Ishikawa (cell line): ENCODE results near the gene IGF2BP3.

Experiments
- CEBPB ChIP-seq: IDR thresholded peaks from 2 replicates; pipeline ENCODE4 v1.6.1; 2012
- CREB1 ChIP-seq: IDR thresholded peaks from 2 replicates; pipeline ENCODE4 v1.6.1; 2012; ENCODE audit warnings: low read depth
- EGR1 ChIP-seq: IDR thresholded peaks from 2 replicates; pipeline ENCODE4 v1.6.1; 2012
- EP300 ChIP-seq: IDR thresholded peaks from 2 replicates; pipeline ENCODE4 v1.6.1; 2012; ENCODE audit warnings: borderline replicate concordance
- FOXM1 ChIP-seq: IDR thresholded peaks from 2 replicates; pipeline ENCODE4 v1.6.1; 2012; ENCODE audit warnings: low read depth, borderline replicate concordance
- NFIC ChIP-seq: IDR thresholded peaks from 2 replicates; pipeline ENCODE4 v1.6.1; 2012
- RAD21 ChIP-seq: IDR thresholded peaks from 2 replicates; pipeline ENCODE4 v1.6.1; 2012; ENCODE audit warnings: low read depth
- TAF1 ChIP-seq: IDR thresholded peaks from 2 replicates; pipeline ENCODE4 v1.6.1; 2012; ENCODE audit warnings: low read depth, mild to moderate bottlenecking
- TCF12 ChIP-seq: IDR thresholded peaks from 2 replicates; pipeline ENCODE4 v1.6.1; 2012; ENCODE audit warnings: low read depth
- TEAD4 ChIP-seq: IDR thresholded peaks from 2 replicates; pipeline ENCODE4 v1.6.1; 2012
- YY1 ChIP-seq: IDR thresholded peaks from 2 replicates; pipeline ENCODE4 v1.6.1; 2012; ENCODE audit warnings: low read depth
- ZBTB7A ChIP-seq: IDR thresholded peaks from 2 replicates; pipeline ENCODE4 v1.6.1; 2012; ENCODE audit warnings: low read depth
- TF ChIP-seq, protein P1 (sequence below): IDR thresholded peaks from 2 replicates; pipeline ENCODE4 v1.6.1; 2012
- TF ChIP-seq, protein P2 (sequence below): IDR thresholded peaks from 2 replicates; pipeline ENCODE4 v1.6.1; 2012
- TF ChIP-seq, protein P3 (sequence below): IDR thresholded peaks from 2 replicates; pipeline ENCODE4 v1.6.1; 2012; ENCODE audit warnings: low read depth, mild to moderate bottlenecking

Gene IGF2BP3

DNA sequence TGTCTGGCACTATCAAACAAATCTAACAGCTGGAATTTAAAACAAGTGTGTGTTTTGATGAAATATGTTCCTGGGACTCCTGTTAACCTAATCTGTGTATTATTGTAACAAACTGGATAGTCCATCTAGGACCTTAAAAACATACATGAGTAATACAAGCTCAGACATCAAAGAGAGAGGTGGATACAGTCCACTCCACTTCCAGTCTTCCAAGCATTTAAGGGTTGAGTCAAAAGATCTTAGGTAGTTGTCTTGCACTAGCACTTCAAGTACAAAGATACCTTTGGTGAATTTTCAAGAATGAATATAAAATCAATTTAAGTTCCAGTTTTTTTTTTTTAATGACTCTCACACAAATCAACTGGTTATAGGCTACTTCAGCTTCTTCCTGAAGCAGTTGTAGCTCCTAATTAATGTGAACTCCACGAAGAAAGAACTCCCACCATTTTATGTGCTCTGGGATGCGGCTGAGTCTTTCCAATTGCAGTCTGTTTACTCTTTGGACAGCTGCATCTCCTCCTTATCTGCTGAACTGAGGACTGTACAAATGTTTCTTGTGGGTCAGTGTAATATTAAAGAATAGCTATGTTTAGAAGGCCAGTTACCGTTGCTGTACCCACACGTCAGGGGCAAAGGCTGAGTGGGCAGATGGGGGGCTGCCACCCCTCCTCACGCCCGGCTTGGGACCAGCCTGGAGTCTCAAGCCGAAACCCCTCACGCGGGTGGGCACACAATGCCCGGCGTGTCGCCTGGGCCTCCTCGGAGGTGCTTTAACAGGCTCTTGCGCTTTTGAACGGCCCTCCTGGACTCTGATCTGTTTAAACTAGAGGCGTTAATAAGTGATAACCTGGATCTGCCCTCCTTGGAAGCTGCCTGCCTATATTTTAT is 2.9 kb upstream of the IGF2BP3 start:
- TF ChIP-seq EP300: no peak
- no peak for TF ChIP-seq ZBTB7A
- TF ChIP-seq, protein P1, sequence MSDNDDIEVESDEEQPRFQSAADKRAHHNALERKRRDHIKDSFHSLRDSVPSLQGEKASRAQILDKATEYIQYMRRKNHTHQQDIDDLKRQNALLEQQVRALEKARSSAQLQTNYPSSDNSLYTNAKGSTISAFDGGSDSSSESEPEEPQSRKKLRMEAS: no peak
- no peak for TF ChIP-seq RAD21
- no peak for TF ChIP-seq EGR1
- TF ChIP-seq, protein P2, sequence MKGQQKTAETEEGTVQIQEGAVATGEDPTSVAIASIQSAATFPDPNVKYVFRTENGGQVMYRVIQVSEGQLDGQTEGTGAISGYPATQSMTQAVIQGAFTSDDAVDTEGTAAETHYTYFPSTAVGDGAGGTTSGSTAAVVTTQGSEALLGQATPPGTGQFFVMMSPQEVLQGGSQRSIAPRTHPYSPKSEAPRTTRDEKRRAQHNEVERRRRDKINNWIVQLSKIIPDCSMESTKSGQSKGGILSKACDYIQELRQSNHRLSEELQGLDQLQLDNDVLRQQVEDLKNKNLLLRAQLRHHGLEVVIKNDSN: no peak
- TF ChIP-seq NFIC: no peak
- no peak for TF ChIP-seq CREB1
- TF ChIP-seq TEAD4: no peak
- no peak for TF ChIP-seq FOXM1
- no peak; the same call in 1 of the 2 replicates for TF ChIP-seq TAF1
- no peak for TF ChIP-seq CEBPB
- TF ChIP-seq, protein P3, sequence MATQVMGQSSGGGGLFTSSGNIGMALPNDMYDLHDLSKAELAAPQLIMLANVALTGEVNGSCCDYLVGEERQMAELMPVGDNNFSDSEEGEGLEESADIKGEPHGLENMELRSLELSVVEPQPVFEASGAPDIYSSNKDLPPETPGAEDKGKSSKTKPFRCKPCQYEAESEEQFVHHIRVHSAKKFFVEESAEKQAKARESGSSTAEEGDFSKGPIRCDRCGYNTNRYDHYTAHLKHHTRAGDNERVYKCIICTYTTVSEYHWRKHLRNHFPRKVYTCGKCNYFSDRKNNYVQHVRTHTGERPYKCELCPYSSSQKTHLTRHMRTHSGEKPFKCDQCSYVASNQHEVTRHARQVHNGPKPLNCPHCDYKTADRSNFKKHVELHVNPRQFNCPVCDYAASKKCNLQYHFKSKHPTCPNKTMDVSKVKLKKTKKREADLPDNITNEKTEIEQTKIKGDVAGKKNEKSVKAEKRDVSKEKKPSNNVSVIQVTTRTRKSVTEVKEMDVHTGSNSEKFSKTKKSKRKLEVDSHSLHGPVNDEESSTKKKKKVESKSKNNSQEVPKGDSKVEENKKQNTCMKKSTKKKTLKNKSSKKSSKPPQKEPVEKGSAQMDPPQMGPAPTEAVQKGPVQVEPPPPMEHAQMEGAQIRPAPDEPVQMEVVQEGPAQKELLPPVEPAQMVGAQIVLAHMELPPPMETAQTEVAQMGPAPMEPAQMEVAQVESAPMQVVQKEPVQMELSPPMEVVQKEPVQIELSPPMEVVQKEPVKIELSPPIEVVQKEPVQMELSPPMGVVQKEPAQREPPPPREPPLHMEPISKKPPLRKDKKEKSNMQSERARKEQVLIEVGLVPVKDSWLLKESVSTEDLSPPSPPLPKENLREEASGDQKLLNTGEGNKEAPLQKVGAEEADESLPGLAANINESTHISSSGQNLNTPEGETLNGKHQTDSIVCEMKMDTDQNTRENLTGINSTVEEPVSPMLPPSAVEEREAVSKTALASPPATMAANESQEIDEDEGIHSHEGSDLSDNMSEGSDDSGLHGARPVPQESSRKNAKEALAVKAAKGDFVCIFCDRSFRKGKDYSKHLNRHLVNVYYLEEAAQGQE: no peak
- TF ChIP-seq YY1: no peak
- no peak for TF ChIP-seq TCF12

DNA sequence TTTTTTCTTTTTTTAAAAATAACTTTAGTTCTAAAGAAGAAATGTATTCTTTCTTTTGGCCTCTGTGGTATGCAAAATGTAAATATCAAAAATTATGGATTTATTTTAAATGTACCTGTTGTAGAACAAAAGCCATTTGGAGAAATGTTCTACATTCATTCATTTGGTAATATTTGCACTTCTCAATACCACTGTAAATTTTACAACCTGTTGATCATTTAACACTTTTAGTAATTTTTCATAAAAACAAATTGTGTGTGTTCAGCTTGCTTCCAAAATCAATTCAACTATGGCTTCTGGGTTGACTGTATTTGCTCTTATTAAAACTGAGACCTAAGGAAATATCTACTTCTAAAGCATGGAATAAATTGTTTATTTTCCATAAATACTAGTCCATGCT is 2.3 kb upstream of the IGF2BP3 start:
- TF ChIP-seq TAF1 (no peak), TEAD4 (no peak), FOXM1 (no peak)

DNA sequence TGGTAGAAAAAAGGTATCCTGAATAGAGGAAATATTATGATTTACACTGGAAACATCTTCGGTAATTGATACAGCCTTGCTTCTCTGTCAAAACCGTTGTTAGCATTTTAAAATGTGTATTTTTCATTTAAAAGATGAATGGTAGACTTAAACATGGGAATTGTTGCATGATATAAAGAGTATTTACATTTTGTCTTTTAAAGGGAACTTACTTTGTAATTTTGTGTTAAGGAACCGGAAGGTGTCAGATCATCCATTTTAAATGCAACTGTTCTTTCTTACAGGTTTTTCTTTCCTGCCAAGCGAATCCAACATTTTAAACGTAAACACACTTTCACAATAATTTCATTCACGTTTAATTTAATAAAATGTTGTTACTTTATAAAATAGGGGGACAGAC is 1.8 kb upstream of the IGF2BP3 start:
- no peak for TF ChIP-seq YY1
- no peak for TF ChIP-seq FOXM1
- TF ChIP-seq ZBTB7A: no peak

DNA sequence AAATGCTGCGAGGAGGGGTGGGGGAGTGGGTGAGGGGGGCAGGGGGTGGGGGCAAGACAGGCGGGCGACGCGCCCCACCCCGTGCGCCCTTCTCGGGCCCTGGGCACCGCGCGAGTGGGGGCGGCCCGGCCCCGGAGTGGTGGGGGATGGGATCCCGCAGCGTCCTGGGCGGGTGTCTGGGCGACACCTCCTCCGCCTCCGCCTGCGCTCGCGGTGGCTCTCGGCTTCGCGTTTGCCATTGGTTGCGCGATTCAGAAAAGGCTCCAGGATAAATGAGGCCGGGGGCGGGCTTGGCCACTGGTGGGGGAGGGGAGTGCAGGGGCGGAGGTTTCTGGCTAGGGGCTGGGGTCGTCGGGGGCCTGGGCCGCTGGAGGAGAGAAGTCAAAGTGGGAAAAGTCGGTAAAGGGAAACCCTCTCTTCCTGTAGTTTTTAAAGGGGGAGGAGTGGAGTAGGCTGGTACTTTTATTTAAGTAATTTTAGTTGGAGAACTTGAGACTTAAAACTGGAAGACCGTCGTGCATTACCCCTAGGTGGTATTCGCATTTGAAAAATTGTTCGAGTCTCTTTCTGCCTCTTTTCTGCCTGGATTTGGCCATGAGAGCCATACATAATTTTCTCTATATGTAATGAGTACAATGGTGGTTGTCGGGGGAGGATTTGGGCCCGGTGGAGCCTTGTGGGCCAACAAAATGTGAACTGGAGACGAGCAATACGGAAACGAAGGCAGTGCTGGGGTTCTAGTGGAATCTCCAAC is 992 bp upstream of the IGF2BP3 start:
- TF ChIP-seq EGR1 (peak; percentile 89), ZBTB7A (peak; percentile 88)
- TF ChIP-seq, protein P2: no peak

DNA sequence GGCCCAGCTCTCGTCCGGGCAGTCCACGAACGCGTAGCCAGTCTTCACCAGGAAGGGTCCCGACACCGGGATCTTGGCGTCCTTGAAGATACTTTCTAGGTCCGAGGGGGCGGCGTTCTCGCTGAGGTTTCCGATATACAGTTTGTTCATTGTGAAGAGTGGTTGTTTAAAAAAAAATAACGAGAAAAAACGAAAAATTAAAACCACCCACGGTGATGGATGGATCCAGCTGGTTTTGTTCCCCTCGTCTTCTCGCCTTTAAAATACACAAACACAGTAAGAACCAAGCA is 385 bp downstream of the IGF2BP3 start:
- TF ChIP-seq, protein P2: no peak
- TF ChIP-seq EP300 (no peak; the same call in 1 of the 2 replicates), CEBPB (no peak), EGR1 (no peak), TCF12 (no peak), TEAD4 (no peak), RAD21 (no peak; the same call in 1 of the 2 replicates), YY1 (no peak), CREB1 (no peak), TAF1 (no peak)
- TF ChIP-seq, protein P1: no peak
- TF ChIP-seq, protein P3: no peak
